NCI-H187 (cell line): Measurements from ENCODE around the gene CD40LG.

Source experiments
- DNase-seq, 2 experiments: peaks; one replicate each; lab custom pipeline; 2025; lab: John Stamatoyannopoulos, UW

Gene CD40LG

GRCh38 chrX:136697156-136697555, 49.2 kb downstream of the CD40LG start:
- no peak for DNase-seq

- DNase-seq: no peak
Measured at GRCh38 chrX:136708348-136708747, 60.4 kb downstream of the CD40LG start.
